GM12878 (cell line): Measurements from ENCODE around the gene DDX52. TPM values are rescaled to one million over a fixed set of nuclear protein-coding genes. Genes with fewer than 3 reads are reported as not detected.
A peak's percentile ranks its signal among the peaks of the same experiment; 100 is the strongest.

Source experiments
- BCL3 ChIP-seq: IDR thresholded peaks from 2 replicates; pipeline ENCODE4 v1.6.1; 2011; ENCODE audit warnings: borderline replicate concordance, low read depth, mild to moderate bottlenecking, moderate library complexity, low read length; ENCODE audit not compliant: insufficient read depth, poor library complexity, severe bottlenecking
- CEBPB ChIP-seq, 2 experiments: fragments of 150-350 bp in 1 of 2; IDR thresholded peaks; 2 replicates each; pipeline ENCODE4 v1.6.1; 2012 to 2014; ENCODE audit warnings: low read depth in 2 of 2, low read length in 2 of 2, borderline replicate concordance in 1 of 2, inconsistent platforms in 1 of 2
- CEBPZ ChIP-seq: fragments of 150-350 bp; IDR thresholded peaks from 2 replicates; pipeline ENCODE4 v1.6.1; 2016; ENCODE audit warnings: low read depth, low read length
- DPF2 ChIP-seq: fragments of 450-650 bp; IDR thresholded peaks from 2 replicates; pipeline ENCODE4 v1.6.1; 2017; ENCODE audit warnings: mild to moderate bottlenecking
- E4F1 ChIP-seq: fragments of 450-650 bp; IDR thresholded peaks from 2 replicates; pipeline ENCODE4 v1.6.1; 2018; ENCODE audit warnings: borderline replicate concordance, mild to moderate bottlenecking; ENCODE audit not compliant: partially characterized antibody
- HDAC2 ChIP-seq: fragments of 200-600 bp; sonication (generic); IDR thresholded peaks from 2 replicates; pipeline ENCODE4 v1.6.1; 2017
- JUND ChIP-seq: IDR thresholded peaks from 2 replicates; pipeline ENCODE4 v1.6.1; 2012; ENCODE audit warnings: low read depth, mild to moderate bottlenecking, low read length, improper control_type of control experiment, moderate library complexity
- MTA3 ChIP-seq: IDR thresholded peaks from 2 replicates; pipeline ENCODE4 v1.6.1; 2012; ENCODE audit warnings: low read length, inconsistent platforms, borderline replicate concordance
- MXI1 ChIP-seq: fragments of 150-350 bp; IDR thresholded peaks from 2 replicates; pipeline ENCODE4 v1.6.1; 2011; ENCODE audit warnings: low read depth, mild to moderate bottlenecking, inconsistent platforms, low read length, improper control_type of control experiment
- MYC ChIP-seq: IDR thresholded peaks from 2 replicates; pipeline ENCODE4 v1.6.1; 2011; ENCODE audit warnings: mild to moderate bottlenecking, low read length, moderate library complexity, inconsistent platforms; ENCODE audit not compliant: insufficient read depth, insufficient replicate concordance, insufficient read length, severe bottlenecking
- PAX8 ChIP-seq: fragments of 450-650 bp; IDR thresholded peaks from 2 replicates; pipeline ENCODE4 v1.6.1; 2017; ENCODE audit warnings: mild to moderate bottlenecking, moderate library complexity
- POLR2AphosphoS2 ChIP-seq: IDR thresholded peaks from 2 replicates; pipeline ENCODE4 v1.6.1; 2011; ENCODE audit warnings: low read depth, mild to moderate bottlenecking, low read length, improper control_type of control experiment, moderate library complexity
- POLR2AphosphoS5 ChIP-seq: IDR thresholded peaks from 2 replicates; pipeline ENCODE4 v1.6.1; 2011; ENCODE audit warnings: mild to moderate bottlenecking, low read length, inconsistent platforms
- POU2F2 ChIP-seq: IDR thresholded peaks from 3 replicates; pipeline ENCODE4 v1.6.1; 2011; ENCODE audit warnings: low read depth, mild to moderate bottlenecking, low read length, borderline replicate concordance
- SKIL ChIP-seq: fragments of 450-650 bp; IDR thresholded peaks from 2 replicates; pipeline ENCODE4 v1.6.1; 2017; ENCODE audit warnings: mild to moderate bottlenecking, low read depth, inconsistent platforms; ENCODE audit not compliant: poor library complexity, severe bottlenecking
- SMAD5 ChIP-seq: IDR thresholded peaks from 2 replicates; pipeline ENCODE4 v1.6.1; 2016; ENCODE audit warnings: antibody characterized with exemption, low read depth
- SREBF1 ChIP-seq: IDR thresholded peaks from 2 replicates; pipeline ENCODE4 v1.6.1; 2012; ENCODE audit warnings: mild to moderate bottlenecking, low read length
- STAT3 ChIP-seq: IDR thresholded peaks from 2 replicates; pipeline ENCODE4 v1.6.1; 2011; ENCODE audit warnings: low read depth, low read length, improper control_type of control experiment
- TBL1XR1 ChIP-seq: IDR thresholded peaks from 2 replicates; pipeline ENCODE4 v1.6.1; 2012; ENCODE audit warnings: low read depth, low read length, improper control_type of control experiment
- TCF3 ChIP-seq: IDR thresholded peaks from 2 replicates; pipeline ENCODE4 v1.6.1; 2012; ENCODE audit warnings: low read depth, mild to moderate bottlenecking, low read length, borderline replicate concordance; ENCODE audit not compliant: insufficient read depth
- YY1 ChIP-seq: IDR thresholded peaks from 2 replicates; pipeline ENCODE4 v1.6.1; 2011; ENCODE audit warnings: low read depth, mild to moderate bottlenecking, low read length
- ZNF622 ChIP-seq: fragments of 450-650 bp; IDR thresholded peaks from 2 replicates; pipeline ENCODE4 v1.6.1; 2017; ENCODE audit warnings: mild to moderate bottlenecking, inconsistent platforms
- polyA plus RNA-seq, 11 experiments: library from polyadenylated mRNA; depleted of rRNA in 4 of 11; unstranded in 6 of 11; stranded (reverse) in 5 of 11; fragments of >200 nt; fragmentation: Nextera tagmentation in 4 of 11; fragmentation: Illumina TruSeq in 1 of 11; extraction: Ambion mirVana in 4 of 11; extraction: Trizol in 1 of 11; gene quantifications; 1 replicate in 1 of 11; 2 replicates in 10 of 11; pipeline versions ENCODE4 v1.2.1 to v1.2.3, GENCODE V29; 2011 to 2016; ENCODE audit warnings: inconsistent platforms in 2 of 11, missing spikeins in 2 of 11, low read depth in 1 of 11
- total RNA-seq, 4 experiments: library from RNA; depleted of rRNA in 3 of 4; stranded (reverse); fragments of >200 nt in 3 of 4; fragmentation: Illumina TruSeq in 1 of 4; extraction: Trizol in 1 of 4; gene quantifications; 2 replicates each; pipeline versions ENCODE4 v1.2.1 to v1.2.3, GENCODE V29; 2013 to 2021

DDX52 gene
- total and polyA plus RNA-seq, 10 of the 15 experiments (the other 5 are each of a cell fraction or from before 2014, with no cell fraction given), result 14.8 to 49.7 (median 26.3) TPM

GRCh38 chr17:37643118-37643766 is at the start of gene DDX52 (continued):
- TF ChIP-seq MYC (no peak), SKIL (no peak), POLR2AphosphoS5 (peak; percentile 72), CEBPZ (no peak), ZNF622 (no peak), JUND (no peak), PAX8 (no peak; the same call in 1 of the 2 replicates), BCL3 (no peak), MTA3 (no peak), DPF2 (no peak), SMAD5 (no peak), TCF3 (no peak), CEBPB (IDR thresholded peaks at IDR 0.05; ENCODE audit: borderline replicate concordance in 1 of 2, low read depth in 2 of 2, low read length in 2 of 2) (no peak), POU2F2 (peak; percentile 19; the same call in 1 of the 3 replicates), MXI1 (no peak), STAT3 (no peak), TBL1XR1 (no peak), YY1 (peak; percentile 94), SREBF1 (no peak), E4F1 (no peak), HDAC2 (no peak), POLR2AphosphoS2 (no peak)
